Stromal cell of bone marrow (primary cell): ENCODE measurements around the gene C8G.

ENCODE experiments used
- DNase-seq: peaks from one replicate; pipeline ENCODE4 v3.0.0-alpha.2; 2012; ENCODE audit warnings: low read depth

Gene C8G

GRCh38 chr9:136953771-136954269, 8.8 kb downstream of the C8G start:
- no peak for DNase-seq

- DNase-seq, result no peak
Measured at GRCh38 chr9:136954270-136955083, 9.4 kb downstream of the C8G start.

GRCh38 chr9:136955202-136955942, 10.3 kb downstream of the C8G start:
- no peak for DNase-seq

DNA sequence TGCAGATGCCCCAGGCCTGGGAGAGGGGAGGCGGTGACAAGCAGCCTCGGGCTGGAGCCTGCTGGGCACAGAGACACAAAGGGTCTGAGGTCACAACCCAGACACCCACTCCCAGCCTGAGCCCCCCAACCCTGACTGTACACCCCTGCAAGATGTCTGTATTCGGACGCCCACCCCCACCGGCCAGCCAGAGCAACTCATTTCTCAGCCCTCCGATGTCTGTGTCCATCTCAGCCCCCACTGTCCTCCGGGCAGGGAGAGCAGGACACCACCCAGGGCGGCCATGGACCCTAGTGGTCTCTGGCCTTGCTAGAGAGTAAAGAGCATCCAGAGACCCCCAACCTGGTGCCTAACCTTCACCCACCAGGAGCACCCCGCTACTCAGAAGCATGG, 10.9 kb downstream of the C8G start:
- no peak for DNase-seq

DNA sequence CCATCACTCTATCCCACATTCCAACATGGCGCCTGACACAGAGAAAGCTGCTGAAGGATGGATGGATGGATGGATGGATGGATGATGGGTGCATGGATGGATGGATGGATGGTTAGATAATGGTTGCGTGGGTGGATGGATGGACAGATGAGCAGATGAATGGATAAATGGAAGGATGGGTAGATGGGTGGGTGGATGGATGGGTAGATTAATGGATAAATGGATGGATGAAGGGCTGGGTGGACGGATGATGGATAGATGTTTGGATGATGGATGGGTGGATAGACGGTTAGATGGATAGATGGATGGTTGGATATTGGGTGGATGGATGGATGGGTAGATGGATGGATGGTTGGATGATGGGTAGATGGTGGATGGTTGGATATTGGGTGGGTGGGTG, 11.6 kb downstream of the C8G start:
- no peak for DNase-seq

GRCh38 chr9:136957461-136957860, 12.4 kb downstream of the C8G start:
- no peak for DNase-seq

DNA sequence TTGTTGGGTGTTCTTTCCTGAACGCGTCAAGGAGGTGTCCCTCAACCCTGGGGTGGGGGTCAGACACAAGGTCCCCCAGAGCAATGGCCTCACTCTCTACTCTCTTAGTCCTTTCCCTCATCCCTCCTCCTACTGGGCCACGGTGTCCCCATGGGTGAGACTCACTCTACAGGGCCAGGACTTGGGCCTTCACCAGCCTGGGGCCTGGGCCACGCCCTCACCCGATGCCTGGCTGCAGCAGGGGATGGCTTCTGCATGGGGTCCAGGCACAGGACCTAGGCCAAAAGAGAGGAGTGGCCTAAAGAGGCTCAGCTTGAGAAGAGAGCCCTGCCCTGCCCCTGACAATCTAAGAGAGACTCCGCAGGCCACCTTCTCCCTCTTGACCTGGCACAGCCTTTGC, 12.9 kb downstream of the C8G start:
- DNase-seq, result no peak

DNA sequence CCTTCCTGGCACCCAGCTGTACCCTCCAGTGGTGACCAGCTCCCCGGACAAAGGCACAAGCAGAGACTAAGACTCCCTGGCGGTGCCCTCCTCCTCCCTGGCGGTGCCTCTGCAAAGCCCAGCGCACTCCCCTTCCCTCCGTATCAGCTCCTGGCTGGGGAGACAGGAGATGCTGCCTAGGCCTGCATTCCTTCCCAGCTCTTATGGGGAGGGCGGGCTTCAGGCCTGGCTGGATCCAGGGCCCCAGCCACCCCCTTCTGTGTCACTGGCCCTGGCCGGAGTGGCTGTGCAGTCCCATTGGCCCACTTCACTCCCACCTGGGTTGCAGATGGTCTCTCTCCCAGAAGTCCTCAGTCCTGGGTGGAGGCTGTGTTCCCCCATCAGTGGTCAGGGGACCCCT, 13.4 kb downstream of the C8G start:
- DNase-seq, result no peak

GRCh38 chr9:136958898-136959850, 14.1 kb downstream of the C8G start:
- DNase-seq, result no peak

DNA sequence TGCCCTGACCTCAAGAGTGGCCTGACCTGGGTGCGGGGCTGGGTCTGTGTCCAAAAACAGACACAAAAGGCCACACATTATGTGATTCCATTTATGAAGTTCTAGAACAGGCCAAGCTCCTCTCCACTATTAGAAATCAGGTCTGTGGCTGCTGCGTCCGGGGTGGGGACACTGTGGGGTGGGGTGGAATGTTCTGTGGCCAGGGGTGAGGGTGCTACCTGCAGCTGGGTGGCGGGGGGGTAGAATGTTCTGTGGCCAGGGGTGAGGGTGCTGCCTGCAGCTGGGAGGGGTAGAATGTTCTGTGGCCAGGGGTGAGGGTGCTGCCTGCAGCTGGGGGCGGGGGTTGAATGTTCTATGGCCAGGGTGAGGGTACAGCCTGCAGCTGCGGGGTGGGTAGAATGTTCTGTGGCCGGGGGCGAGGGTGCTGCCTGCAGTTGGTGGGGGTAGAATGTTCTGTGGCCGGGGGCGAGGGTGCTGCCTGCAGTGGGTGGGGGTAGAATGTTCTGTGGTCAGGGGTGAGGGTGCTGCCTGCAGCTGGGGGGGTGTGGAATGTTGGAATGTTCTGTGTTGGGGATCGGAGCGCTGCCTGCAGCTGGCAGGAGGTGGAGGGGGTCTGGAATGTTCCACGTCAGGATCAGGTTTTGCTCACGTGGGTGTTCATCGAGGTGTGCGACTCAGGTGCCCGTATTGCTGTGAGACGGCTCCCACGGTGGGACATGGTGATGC, 15.3 kb downstream of the C8G start:
- DNase-seq, result no peak

DNA sequence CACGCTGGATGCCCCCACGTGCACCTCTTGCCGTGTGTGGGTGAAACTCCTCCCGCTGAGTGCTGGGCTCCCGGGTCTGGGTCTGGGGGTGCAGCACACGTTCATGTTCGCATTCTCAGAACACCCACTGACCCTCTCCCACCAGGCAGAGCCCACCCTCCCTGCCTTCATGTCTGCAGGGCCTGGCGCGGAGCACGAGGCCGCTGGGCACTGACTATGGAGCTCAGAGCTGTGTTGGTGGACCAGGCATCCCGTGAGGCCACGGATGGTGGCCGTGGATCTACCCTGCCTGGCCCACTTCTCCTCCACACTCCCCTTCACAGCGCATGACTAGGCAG, 15.9 kb downstream of the C8G start:
- no peak for DNase-seq

DNA sequence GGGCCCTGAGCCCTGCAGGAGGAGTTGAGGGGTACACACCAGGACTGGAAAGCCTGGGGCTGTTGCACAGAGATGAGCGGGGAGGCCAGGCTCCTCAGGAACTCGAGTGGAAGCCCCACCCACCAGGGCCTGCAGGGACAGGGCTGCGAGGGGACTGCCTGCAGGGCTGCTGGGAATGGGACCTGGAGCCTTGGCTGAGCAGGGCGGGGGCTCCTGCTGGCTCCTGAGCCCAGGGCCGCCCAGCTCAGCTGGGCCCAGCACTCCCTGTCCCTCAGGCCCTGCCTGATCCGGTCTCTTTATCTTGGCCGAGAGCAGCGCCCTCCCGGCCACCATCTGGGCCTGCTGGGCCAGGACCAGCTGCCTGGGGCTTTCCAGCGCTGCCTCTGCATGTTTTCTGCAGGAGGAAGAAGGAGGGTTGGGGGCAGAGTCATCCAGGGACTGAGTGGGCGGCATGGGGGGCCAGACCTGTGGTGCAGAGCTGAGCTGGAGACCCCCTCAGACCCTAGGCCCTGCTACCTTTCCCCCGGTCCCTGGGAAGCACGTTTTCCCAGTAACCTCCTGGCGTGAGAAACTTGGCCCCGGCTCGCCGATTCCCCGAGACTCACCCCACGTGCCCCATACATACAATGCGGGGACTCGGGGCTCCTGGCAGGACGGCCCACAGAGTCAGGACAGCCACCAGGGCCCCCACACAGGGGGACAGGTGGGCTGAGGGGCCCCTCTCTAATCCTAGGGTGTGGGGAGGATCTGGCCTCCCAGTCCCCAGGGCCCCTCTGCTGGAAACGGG, 16.4 kb downstream of the C8G start:
- DNase-seq, result no peak

DNA sequence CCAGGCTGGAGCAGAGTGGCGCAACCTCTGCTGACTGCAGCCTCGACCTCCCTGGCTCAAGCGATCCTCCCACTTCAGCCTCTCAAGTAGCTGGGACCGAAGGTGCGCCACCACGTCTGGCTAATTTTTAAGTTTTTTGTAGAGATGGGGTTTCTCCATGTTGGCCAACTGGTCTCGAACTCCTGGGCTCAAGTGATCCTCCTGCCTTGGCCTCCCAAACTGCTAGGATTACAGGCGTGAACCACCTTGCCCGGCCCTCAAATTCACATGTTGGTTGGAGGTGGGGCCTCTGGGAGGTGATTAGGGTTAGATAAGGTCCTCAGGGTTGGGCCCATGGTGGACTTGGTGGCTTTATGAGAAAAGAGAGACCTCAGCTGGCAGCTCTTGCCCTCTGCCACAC, 17.1 kb downstream of the C8G start:
- no peak for DNase-seq

- no peak for DNase-seq
Measured at GRCh38 chr9:136962701-136963248, 17.7 kb downstream of the C8G start.

- DNase-seq, result no peak
Measured at GRCh38 chr9:136963341-136963740, 18.3 kb downstream of the C8G start.

- DNase-seq, result no peak
Measured at GRCh38 chr9:136963751-136964150, 18.7 kb downstream of the C8G start.

GRCh38 chr9:136964171-136964689, 19.2 kb downstream of the C8G start:
- DNase-seq, result no peak

- DNase-seq, result no peak
Measured at GRCh38 chr9:136964833-136965422, 19.9 kb downstream of the C8G start.

- no peak for DNase-seq
Measured at GRCh38 chr9:136965771-136966484, 20.9 kb downstream of the C8G start.
